ENCODE data around the gene ANKMY2. TPM values are rescaled to one million over a fixed set of nuclear protein-coding genes. Genes with fewer than 3 reads are reported as not detected.

The ANKMY2 gene
- total and polyA plus RNA-seq, 9 donors, result 9.9 to 26.5 (median 21.7) TPM

GRCh38 chr7:16615228-16615627 lies 30.3 kb downstream of the ANKMY2 start:
- no peak overlapping the region for H3K4me3 ChIP-seq
- no peaks in the 10 kb centered on the region for H3K36me3 ChIP-seq
- H3K4me1 ChIP-seq (ENCODE audit: insufficient read depth), result no peaks in the 10 kb centered on the region
- H3K9me3 ChIP-seq, result no peaks in the 10 kb centered on the region
- no peak for DNase-seq
- WGBS, 3 donors, result 61 to 76% (median 64%) methylated on average over 5 of the region's 5 CpGs
- no peaks in the 10 kb centered on the region for H3K27me3 ChIP-seq
- TF ChIP-seq CTCF (IDR thresholded peaks at IDR 0.05) (no peak), EP300 (IDR thresholded peaks at IDR 0.05) (no peak), POLR2A (IDR thresholded peaks at IDR 0.05) (no peak)
- no peak overlapping the region for H3K27ac ChIP-seq
- intact Hi-C loops (cut with DNase I), result no loop called here

GRCh38 chr7:16611711-16612110 lies 33.8 kb downstream of the ANKMY2 start:
- Histone ChIP-seq H3K27me3 (no peaks in the 10 kb centered on the region), H3K4me1 (ENCODE audit: insufficient read depth) (no peaks in the 10 kb centered on the region), H3K9me3 (no peaks in the 10 kb centered on the region), H3K4me3 (no peak overlapping the region), H3K36me3 (no peaks in the 10 kb centered on the region), H3K27ac (no peak overlapping the region)
- no peak for DNase-seq
- WGBS, 3 donors, result 70 to 100% (median 100%) methylated on average over 2 of the region's 2 CpGs
- TF ChIP-seq POLR2A (IDR thresholded peaks at IDR 0.05) (no peak), CTCF (IDR thresholded peaks at IDR 0.05) (no peak), EP300 (IDR thresholded peaks at IDR 0.05) (no peak)
- intact Hi-C loops (cut with DNase I), result no loop called here

- DNase-seq, result no peak
- Histone ChIP-seq H3K4me1 (ENCODE audit: insufficient read depth) (no peaks in the 10 kb centered on the region), H3K27me3 (no peaks in the 10 kb centered on the region), H3K36me3 (no peaks in the 10 kb centered on the region), H3K9me3 (no peaks in the 10 kb centered on the region), H3K27ac (no peak overlapping the region), H3K4me3 (no peak overlapping the region)
- TF ChIP-seq POLR2A (IDR thresholded peaks at IDR 0.05) (no peak), CTCF (IDR thresholded peaks at IDR 0.05) (no peak), EP300 (IDR thresholded peaks at IDR 0.05) (no peak)
- intact Hi-C loops (cut with DNase I), result no loop called here
- WGBS, 3 donors, result 66 to 90% (median 86%) methylated on average over 4 of the region's 4 CpGs
Observed at GRCh38 chr7:16609842-16610450, 35.6 kb downstream of the ANKMY2 start.

GRCh38 chr7:16606704-16607103 lies 38.9 kb downstream of the ANKMY2 start:
- 90 to 92% (median 90%) methylated on average over 3 of the region's 3 CpGs for WGBS, 3 donors
- no peaks in the 10 kb centered on the region for H3K27me3 ChIP-seq
- H3K27ac ChIP-seq, result no peak overlapping the region
- H3K9me3 ChIP-seq, result no peaks in the 10 kb centered on the region
- H3K4me1 ChIP-seq (ENCODE audit: insufficient read depth), result no peaks in the 10 kb centered on the region
- H3K4me3 ChIP-seq, result no peak overlapping the region
- DNase-seq, result no peak
- H3K36me3 ChIP-seq, result no peaks in the 10 kb centered on the region
- TF ChIP-seq EP300 (IDR thresholded peaks at IDR 0.05), result no peak
- no peak for TF ChIP-seq CTCF (IDR thresholded peaks at IDR 0.05)
- no peak for TF ChIP-seq POLR2A (IDR thresholded peaks at IDR 0.05)
- intact Hi-C loops (cut with DNase I), result no loop called here

Measured in ovary (tissue), 9 donors.